Esophagus muscularis mucosa (tissue), 3 donors: Measurements from ENCODE around the gene ELAPOR1.

Source experiments
- POLR2AphosphoS5 ChIP-seq, 2 donors: sonication (generic); formaldehyde crosslinking; IDR thresholded peaks; one replicate each; pipeline ENCODE4 v1.6.1; 2017; ENCODE audit warnings: antibody characterized with exemption in 2 of 2
- TF ChIP-seq, protein P1 (sequence below), 3 experiments: fragments of 200-600 bp in 2 of 3; fragments of 450-650 bp in 1 of 3; sonication (generic) in 2 of 3; IDR thresholded peaks; one replicate each; pipeline ENCODE4 v1.5.1; 2017 to 2019; ENCODE audit warnings: antibody characterized with exemption in 3 of 3, mild to moderate bottlenecking in 2 of 3, moderate library complexity in 1 of 3

DNA sequence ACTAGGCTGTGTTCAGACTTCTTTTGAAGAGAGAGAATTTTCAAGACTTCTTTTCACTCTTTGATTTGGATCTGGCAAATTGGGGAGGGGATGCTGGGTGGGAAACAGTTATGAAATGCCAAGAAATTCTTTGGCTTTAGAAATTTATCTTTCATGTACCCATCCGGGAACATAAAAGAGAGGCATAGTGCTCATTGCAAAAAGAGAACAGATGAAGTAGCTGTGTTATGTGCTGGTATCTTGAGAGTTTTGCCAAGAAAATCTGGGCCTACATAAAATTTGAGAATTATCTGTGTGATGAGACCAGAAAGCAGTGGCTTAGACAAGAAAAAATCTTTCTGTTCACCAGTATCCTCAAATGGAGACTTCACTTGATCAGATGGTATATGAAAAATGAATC lies 19.0 kb upstream of the ELAPOR1 start:
- TF ChIP-seq, protein P1, sequence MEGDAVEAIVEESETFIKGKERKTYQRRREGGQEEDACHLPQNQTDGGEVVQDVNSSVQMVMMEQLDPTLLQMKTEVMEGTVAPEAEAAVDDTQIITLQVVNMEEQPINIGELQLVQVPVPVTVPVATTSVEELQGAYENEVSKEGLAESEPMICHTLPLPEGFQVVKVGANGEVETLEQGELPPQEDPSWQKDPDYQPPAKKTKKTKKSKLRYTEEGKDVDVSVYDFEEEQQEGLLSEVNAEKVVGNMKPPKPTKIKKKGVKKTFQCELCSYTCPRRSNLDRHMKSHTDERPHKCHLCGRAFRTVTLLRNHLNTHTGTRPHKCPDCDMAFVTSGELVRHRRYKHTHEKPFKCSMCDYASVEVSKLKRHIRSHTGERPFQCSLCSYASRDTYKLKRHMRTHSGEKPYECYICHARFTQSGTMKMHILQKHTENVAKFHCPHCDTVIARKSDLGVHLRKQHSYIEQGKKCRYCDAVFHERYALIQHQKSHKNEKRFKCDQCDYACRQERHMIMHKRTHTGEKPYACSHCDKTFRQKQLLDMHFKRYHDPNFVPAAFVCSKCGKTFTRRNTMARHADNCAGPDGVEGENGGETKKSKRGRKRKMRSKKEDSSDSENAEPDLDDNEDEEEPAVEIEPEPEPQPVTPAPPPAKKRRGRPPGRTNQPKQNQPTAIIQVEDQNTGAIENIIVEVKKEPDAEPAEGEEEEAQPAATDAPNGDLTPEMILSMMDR (IDR thresholded peaks at IDR 0.05), result no peak
- TF ChIP-seq POLR2AphosphoS5 (IDR thresholded peaks at IDR 0.05), result no peak
